Measurements from ENCODE around the gene LIM2.
A peak's percentile ranks its signal among the peaks of the same experiment; 100 is the strongest.
"Not testable (repeated sequence)": the region's sequence is repeated elsewhere in the genome, so short reads cannot be mapped to it uniquely, and the experiment has no call there.

LIM2 gene

GRCh38 chr19:51398096-51398704 is 10.4 kb upstream of the LIM2 start:
- DNase-seq (ENCODE audit: extremely low spot score, insufficient read length, low read depth) (no peak), FAIRE-seq (peak; percentile 59)

GRCh38 chr19:51397453-51397852 is 9.7 kb upstream of the LIM2 start:
- not testable (repeated sequence) for FAIRE-seq

GRCh38 chr19:51396175-51396574 is 8.4 kb upstream of the LIM2 start:
- DNase-seq (ENCODE audit: extremely low spot score, insufficient read length, low read depth) (no peak), FAIRE-seq (no peak)

More at GRCh38 chr19:51397453-51397852, 9.7 kb upstream of the LIM2 start:
- not testable (repeated sequence) for DNase-seq (ENCODE audit: extremely low spot score, insufficient read length, low read depth)

GRCh38 chr19:51394050-51394836 is 6.5 kb upstream of the LIM2 start:
- FAIRE-seq, result peak; percentile 99
- DNase-seq (ENCODE audit: extremely low spot score, insufficient read length, low read depth), result peak; percentile 86

- no peak for FAIRE-seq
- no peak for DNase-seq (ENCODE audit: extremely low spot score, insufficient read length, low read depth)
Measured at GRCh38 chr19:51392701-51393100, 4.9 kb upstream of the LIM2 start.

- DNase-seq (ENCODE audit: extremely low spot score, insufficient read length, low read depth) (no peak), FAIRE-seq (no peak)
Measured at GRCh38 chr19:51391073-51391611, 3.4 kb upstream of the LIM2 start.

- DNase-seq (ENCODE audit: extremely low spot score, insufficient read length, low read depth) (no peak), FAIRE-seq (no peak)
Measured at GRCh38 chr19:51389143-51389542, 1.4 kb upstream of the LIM2 start.

GRCh38 chr19:51386882-51387520 is 773 bp downstream of the LIM2 start:
- DNase-seq (ENCODE audit: extremely low spot score, insufficient read length, low read depth) (no peak), FAIRE-seq (no peak)

GRCh38 chr19:51382004-51382403 is 5.8 kb downstream of the LIM2 start:
- no peak for DNase-seq (ENCODE audit: extremely low spot score, insufficient read length, low read depth)
- no peak for FAIRE-seq

GRCh38 chr19:51380379-51380778 is 7.4 kb downstream of the LIM2 start:
- no peak for DNase-seq (ENCODE audit: extremely low spot score, insufficient read length, low read depth)
- FAIRE-seq, result no peak

- FAIRE-seq (no peak), DNase-seq (ENCODE audit: extremely low spot score, insufficient read length, low read depth) (no peak)
Measured at GRCh38 chr19:51377422-51377821, 10.4 kb downstream of the LIM2 start.

GRCh38 chr19:51375504-51376221 is 12.1 kb downstream of the LIM2 start:
- DNase-seq (ENCODE audit: extremely low spot score, insufficient read length, low read depth), result no peak
- peak; percentile 53 for FAIRE-seq

- FAIRE-seq, result peak; percentile 85
- DNase-seq (ENCODE audit: extremely low spot score, insufficient read length, low read depth), result no peak
Measured at GRCh38 chr19:51372649-51373504, 14.9 kb downstream of the LIM2 start, which contains the start of gene NKG7. Gene NKG7, minus strand, starts transcription at chr19:51372654. Its CDS starts 119 bp downstream, at chr19:51372535.

GRCh38 chr19:51372021-51372648 is 15.6 kb downstream of the LIM2 start:
- no peak for DNase-seq (ENCODE audit: extremely low spot score, insufficient read length, low read depth)
- FAIRE-seq, result no peak

GRCh38 chr19:51371186-51371690 is 16.5 kb downstream of the LIM2 start:
- no peak for DNase-seq (ENCODE audit: extremely low spot score, insufficient read length, low read depth)
- no peak for FAIRE-seq

GRCh38 chr19:51370230-51370629 is 17.5 kb downstream of the LIM2 start:
- DNase-seq (ENCODE audit: extremely low spot score, insufficient read length, low read depth) (no peak), FAIRE-seq (no peak)

- FAIRE-seq, result no peak
- DNase-seq (ENCODE audit: extremely low spot score, insufficient read length, low read depth), result no peak
Measured at GRCh38 chr19:51368366-51369282, 19.1 kb downstream of the LIM2 start, which contains the start of gene CLDND2. Gene CLDND2, minus strand, starts transcription at chr19:51369003. Its CDS starts 426 bp downstream, at chr19:51368577.

Data from GM18507 (cell line).